Neuronal stem cell (in vitro differentiated cells): Measurements from ENCODE around the gene SLC36A2.
A peak's percentile ranks its signal among the peaks of the same experiment; 100 is the strongest.

Experiments used
- DNase-seq: peaks from one replicate; pipeline ENCODE4 v3.0.0-alpha.2; 2013; ENCODE audit warnings: low spot score
- H2AFZ ChIP-seq: one replicate; pipeline ENCODE4 v1.6.1; 2013; ENCODE audit warnings: mild to moderate bottlenecking, low read length, inconsistent platforms
- H2AK5ac ChIP-seq: 2 replicates; pipeline ENCODE4 v1.6.1; 2013; ENCODE audit warnings: low read depth, mild to moderate bottlenecking, inconsistent platforms, low read length, moderate library complexity, mixed read lengths
- H2BK120ac ChIP-seq: 2 replicates; pipeline ENCODE4 v1.6.1; 2013; ENCODE audit warnings: low read depth, mild to moderate bottlenecking, inconsistent platforms, low read length, moderate library complexity, mixed read lengths
- H2BK12ac ChIP-seq: one replicate; pipeline ENCODE4 v1.6.1; 2013; ENCODE audit warnings: low read length, inconsistent platforms
- H2BK15ac ChIP-seq: 2 replicates; pipeline ENCODE4 v1.6.1; 2013; ENCODE audit warnings: mild to moderate bottlenecking, low read length, inconsistent platforms, mixed read lengths
- H2BK5ac ChIP-seq: one replicate; pipeline ENCODE4 v1.6.1; 2013; ENCODE audit warnings: inconsistent platforms, mild to moderate bottlenecking, low read length, moderate library complexity
- H3K14ac ChIP-seq: one replicate; pipeline ENCODE4 v1.6.1; 2013; ENCODE audit warnings: low read length, inconsistent platforms
- H3K18ac ChIP-seq: 2 replicates; pipeline ENCODE4 v1.6.1; 2013; ENCODE audit warnings: low read length, inconsistent platforms
- H3K23ac ChIP-seq: 2 replicates; pipeline ENCODE4 v1.6.1; 2013; ENCODE audit warnings: low read depth, mild to moderate bottlenecking, mixed read lengths, low read length, inconsistent platforms; ENCODE audit not compliant: poor library complexity
- H3K27ac ChIP-seq: replicated peaks from 3 replicates; pipeline ENCODE4 v1.5.1; 2013; ENCODE audit warnings: low read length, inconsistent platforms
- H3K27me3 ChIP-seq, 3 experiments: 2 replicates each; pipeline ENCODE4 v1.6.1; 2013; ENCODE audit warnings: low read length in 3 of 3, mild to moderate bottlenecking in 2 of 3, inconsistent platforms in 1 of 3, low read depth in 1 of 3, mixed read lengths in 1 of 3, moderate library complexity in 1 of 3; ENCODE audit not compliant: control insufficient read depth in 3 of 3, insufficient read depth in 3 of 3
- H3K36me3 ChIP-seq, 2 donors: replicated peaks in 1 of 2; 2 replicates each; pipeline ENCODE4 v1.6.1; 2013; ENCODE audit warnings: low read length in 2 of 2; ENCODE audit not compliant: control insufficient read depth in 2 of 2, insufficient read depth in 2 of 2
- H3K4ac ChIP-seq: 2 replicates; pipeline ENCODE4 v1.6.1; 2013; ENCODE audit warnings: inconsistent platforms, mild to moderate bottlenecking, low read length, moderate library complexity
- H3K4me1 ChIP-seq, 2 donors: 1 replicate in 1 of 2; 2 replicates in 1 of 2; pipeline ENCODE4 v1.6.1; 2013; ENCODE audit warnings: low read length in 2 of 2, low read depth in 1 of 2; ENCODE audit not compliant: control insufficient read depth in 2 of 2, insufficient read depth in 1 of 2
- H3K4me2 ChIP-seq: one replicate; pipeline ENCODE4 v1.6.1; 2013; ENCODE audit warnings: mild to moderate bottlenecking, low read length, inconsistent platforms; ENCODE audit not compliant: insufficient read depth, poor library complexity, severe bottlenecking
- H3K4me3 ChIP-seq, 2 donors: 2 replicates each; pipeline ENCODE4 v1.5.1; 2013; ENCODE audit warnings: low read length in 2 of 2, mild to moderate bottlenecking in 2 of 2, inconsistent platforms in 1 of 2, moderate library complexity in 1 of 2
- H3K79me1 ChIP-seq: one replicate; pipeline ENCODE4 v1.6.1; 2013; ENCODE audit warnings: low read depth, mild to moderate bottlenecking, inconsistent platforms, low read length, moderate library complexity
- H3K9ac ChIP-seq: one replicate; pipeline ENCODE4 v1.6.1; 2013; ENCODE audit warnings: mild to moderate bottlenecking, low read depth, low read length, inconsistent platforms; ENCODE audit not compliant: poor library complexity
- H3K9me3 ChIP-seq, 2 donors: replicated peaks in 1 of 2; 2 replicates each; pipeline versions ENCODE3 to v1.6.1; 2013; ENCODE audit warnings: low read length in 2 of 2, mild to moderate bottlenecking in 2 of 2, inconsistent platforms in 1 of 2, low read depth in 1 of 2, mixed read lengths in 1 of 2, moderate library complexity in 1 of 2; ENCODE audit not compliant: control insufficient read depth in 2 of 2, insufficient read depth in 1 of 2
- H4K8ac ChIP-seq: one replicate; pipeline ENCODE4 v1.6.1; 2013; ENCODE audit warnings: low read depth, mild to moderate bottlenecking, inconsistent platforms, low read length, moderate library complexity
- H4K91ac ChIP-seq: one replicate; pipeline ENCODE4 v1.6.1; 2013; ENCODE audit warnings: low read length, low read depth, mild to moderate bottlenecking, inconsistent platforms; ENCODE audit not compliant: poor library complexity
- WGBS, 2 donors: extraction: QIAGEN DNeasy Blood & Tissue Kit; methylation state at CpG; one replicate each; pipeline ENCODE4 v1.1.7; 2013; ENCODE audit warnings: missing lambda C conversion rate in 2 of 2, mixed read lengths in 1 of 2; ENCODE audit not compliant: insufficient read length in 2 of 2, insufficient replicate concordance in 1 of 2; ENCODE audit errors: extremely low coverage in 2 of 2; 5-methylcytosine and 5-hydroxymethylcytosine counted together

SLC36A2 gene

GRCh38 chr5:151345808-151346478, 1.4 kb downstream of the SLC36A2 start:
- Histone ChIP-seq H3K23ac (no peak overlapping the region), H3K4me1 (peaks cover 0 to 15% of the 10 kb centered on the region in 2 donors), H4K8ac (no peak overlapping the region), H3K4ac (no peak overlapping the region), H3K27me3 (peaks cover 0 to 47% (median 0%) of the 10 kb centered on the region in 3 experiments), H3K79me1 (no peaks in the 10 kb centered on the region), H3K4me2 (no peak overlapping the region), H2BK5ac (no peak overlapping the region), H2AK5ac (no peak overlapping the region), H2AFZ (no peak overlapping the region), H3K9ac (no peak overlapping the region), H4K91ac (no peak overlapping the region), H3K4me3 (no peak overlapping the region), H3K14ac (no peak overlapping the region), H3K9me3 (no peaks in the 10 kb centered on the region), H2BK12ac (no peak overlapping the region), H3K36me3 (no peaks in the 10 kb centered on the region), H2BK120ac (no peak overlapping the region), H3K27ac (no peak overlapping the region), H3K18ac (peak overlapping the region; percentile 49), H2BK15ac (no peak overlapping the region)
- WGBS, 2 donors: no CpG with 5 or more reads among the region's 8 CpGs
- DNase-seq: no peak

DNA sequence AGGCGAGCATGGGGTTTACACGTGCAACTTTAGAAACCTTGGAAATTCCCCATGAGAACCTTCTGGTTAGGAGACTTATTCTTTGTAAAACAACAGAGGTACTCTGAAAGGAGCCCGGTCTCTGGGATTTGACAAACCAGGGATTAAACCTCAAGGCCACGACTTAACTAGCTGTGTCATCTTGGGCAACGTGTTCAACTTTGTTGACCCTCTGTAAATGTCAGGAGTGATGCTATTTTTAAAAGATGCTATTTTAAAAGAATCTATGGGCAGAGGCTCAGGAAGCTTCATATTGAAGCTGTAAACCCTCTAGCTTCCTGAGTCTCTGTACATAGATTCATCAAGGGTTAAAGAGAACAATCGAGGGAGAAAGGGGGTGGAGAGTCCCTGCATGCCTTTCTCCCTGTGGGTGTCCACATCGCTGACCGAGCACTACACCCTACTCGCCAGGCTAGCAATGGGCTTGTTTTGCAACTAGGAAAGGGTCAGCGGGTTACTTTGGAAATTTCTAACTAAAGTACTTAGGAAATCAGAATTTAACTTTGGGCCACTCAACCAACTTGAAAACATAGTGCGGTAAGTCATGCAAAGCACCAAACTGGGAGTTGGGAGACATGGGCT, 2.1 kb downstream of the SLC36A2 start:
- no CpG with 5 or more reads among the region's 11 CpGs for WGBS, 2 donors
- no peaks in the 10 kb centered on the region for H3K36me3 ChIP-seq
- H2BK15ac ChIP-seq: no peak overlapping the region
- no peak overlapping the region for H2BK120ac ChIP-seq
- no peak overlapping the region for H2BK12ac ChIP-seq
- H3K14ac ChIP-seq: no peak overlapping the region
- DNase-seq: no peak
- H3K27me3 ChIP-seq: peaks cover 0 to 47% (median 0%) of the 10 kb centered on the region in 3 experiments
- H3K4me2 ChIP-seq: no peak overlapping the region
- H3K9me3 ChIP-seq: no peaks in the 10 kb centered on the region
- H4K91ac ChIP-seq: no peak overlapping the region
- no peak overlapping the region for H3K9ac ChIP-seq
- H3K4me3 ChIP-seq: no peak overlapping the region
- H4K8ac ChIP-seq: no peak overlapping the region
- H3K4ac ChIP-seq: no peak overlapping the region
- H3K79me1 ChIP-seq: no peaks in the 10 kb centered on the region
- H2BK5ac ChIP-seq: no peak overlapping the region
- no peak overlapping the region for H2AFZ ChIP-seq
- no peak overlapping the region for H3K23ac ChIP-seq
- peaks cover 0 to 15% of the 10 kb centered on the region in 2 donors for H3K4me1 ChIP-seq
- no peak overlapping the region for H3K18ac ChIP-seq
- H2AK5ac ChIP-seq: no peak overlapping the region
- H3K27ac ChIP-seq: no peak overlapping the region

DNA sequence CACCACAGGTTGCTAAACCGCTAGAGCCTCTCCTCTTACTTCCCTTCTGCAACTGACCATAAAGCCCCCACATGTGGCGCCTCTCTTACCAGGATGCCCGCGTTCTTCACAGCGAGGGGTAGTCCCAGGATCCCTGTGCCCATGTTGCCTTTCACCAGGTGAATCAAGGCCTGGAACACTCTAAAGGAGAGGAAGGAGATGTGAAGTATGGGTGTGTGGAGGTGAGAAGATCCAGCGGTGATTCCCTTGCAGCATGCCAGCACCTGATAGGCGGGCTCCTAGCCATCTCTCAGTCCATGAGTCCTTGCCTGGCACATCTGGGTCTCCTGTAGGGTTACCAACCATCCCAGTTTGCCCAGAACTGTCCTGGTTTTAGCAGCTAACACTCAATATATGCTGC, 3.3 kb downstream of the SLC36A2 start:
- no peak for DNase-seq
- Histone ChIP-seq H2BK5ac (no peak overlapping the region), H2BK120ac (no peak overlapping the region), H3K36me3 (no peaks in the 10 kb centered on the region), H2AK5ac (peak overlapping the region; percentile 13), H3K4me3 (no peak overlapping the region), H2BK15ac (peak overlapping the region; percentile 46), H3K4ac (no peak overlapping the region), H3K23ac (no peak overlapping the region), H2BK12ac (peak overlapping the region; percentile 25), H4K91ac (no peak overlapping the region), H3K9me3 (no peaks in the 10 kb centered on the region), H3K79me1 (no peaks in the 10 kb centered on the region), H3K18ac (peak overlapping the region; percentile 44), H3K4me2 (no peak overlapping the region), H4K8ac (no peak overlapping the region), H3K27ac (no peak overlapping the region), H3K14ac (peak overlapping the region; percentile 60), H3K27me3 (peaks cover 0 to 47% (median 0%) of the 10 kb centered on the region in 3 experiments), H3K4me1 (peaks cover 0 to 15% of the 10 kb centered on the region in 2 donors), H3K9ac (no peak overlapping the region), H2AFZ (no peak overlapping the region)
- WGBS, 2 donors: no CpG with 5 or more reads among the region's 7 CpGs

DNA sequence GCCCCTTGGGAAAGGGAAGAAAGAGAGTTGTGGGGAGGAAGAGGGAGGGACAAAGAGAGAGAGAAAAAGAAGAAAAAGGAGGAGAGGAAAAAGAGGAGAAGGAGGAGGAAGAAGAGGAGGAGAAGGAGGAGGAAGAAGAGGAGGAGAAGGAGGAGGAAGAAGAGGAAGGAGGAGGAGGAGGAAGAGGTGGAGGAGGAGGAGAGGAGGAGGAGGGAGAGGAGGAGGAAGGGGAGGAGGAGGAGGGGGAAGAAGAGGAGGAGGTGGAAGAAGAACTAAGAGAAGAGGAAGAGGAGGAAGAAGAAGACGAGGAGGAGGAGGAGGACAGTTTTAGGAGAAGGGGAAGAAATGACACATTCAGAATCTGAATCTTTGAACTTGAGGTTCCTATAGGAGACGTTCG, 7.4 kb downstream of the SLC36A2 start:
- Histone ChIP-seq H2BK15ac (no peak overlapping the region), H3K27ac (no peak overlapping the region), H3K36me3 (no peaks in the 10 kb centered on the region), H2AFZ (no peak overlapping the region), H2BK12ac (no peak overlapping the region), H3K4me1 (peaks cover 0 to 5% of the 10 kb centered on the region in 2 donors), H3K4me3 (no peak overlapping the region), H3K18ac (no peak overlapping the region), H2BK5ac (no peak overlapping the region), H3K9ac (no peak overlapping the region), H3K79me1 (no peaks in the 10 kb centered on the region), H3K27me3 (peaks cover 0 to 18% (median 0%) of the 10 kb centered on the region in 3 experiments), H4K91ac (no peak overlapping the region), H3K4ac (no peak overlapping the region), H4K8ac (no peak overlapping the region), H3K23ac (no peak overlapping the region), H3K4me2 (no peak overlapping the region), H2AK5ac (no peak overlapping the region), H3K9me3 (no peaks in the 10 kb centered on the region), H3K14ac (no peak overlapping the region), H2BK120ac (no peak overlapping the region)
- no CpG with 5 or more reads among the region's 3 CpGs for WGBS, 2 donors
- no peak for DNase-seq
